HG03432 (cell line): Measurements from ENCODE around the gene MYCN.
"Not testable (repeated sequence)": the region's sequence is repeated elsewhere in the genome, so short reads cannot be mapped to it uniquely, and the experiment has no call there.

Experiments
- ATAC-seq: cut with Tn5 transposase; IDR thresholded peaks from one replicate; pipeline ENCODE4 v1.9.1; 2021; ENCODE audit warnings: mild to moderate bottlenecking, moderate library complexity; ENCODE audit not compliant: unreplicated experiment

The MYCN gene

GRCh38 chr2:15907461-15908324 lies 32.7 kb upstream of the MYCN start:
- ATAC-seq: no peak

GRCh38 chr2:15908371-15908770 lies 32.0 kb upstream of the MYCN start:
- no peak for ATAC-seq

GRCh38 chr2:15909157-15909556 lies 31.2 kb upstream of the MYCN start:
- no peak for ATAC-seq

GRCh38 chr2:15909736-15910135 lies 30.6 kb upstream of the MYCN start:
- ATAC-seq: no peak

GRCh38 chr2:15911270-15911669 lies 29.1 kb upstream of the MYCN start:
- not testable (repeated sequence) for ATAC-seq

- no peak for ATAC-seq
Measured at GRCh38 chr2:15911686-15912085, 28.7 kb upstream of the MYCN start.

- ATAC-seq: no peak
Measured at GRCh38 chr2:15912203-15912602, 28.1 kb upstream of the MYCN start.

GRCh38 chr2:15913146-15913545 lies 27.2 kb upstream of the MYCN start:
- no peak for ATAC-seq

- ATAC-seq: no peak
Measured at GRCh38 chr2:15914596-15915385, 25.6 kb upstream of the MYCN start.

- ATAC-seq: not testable (repeated sequence)
Measured at GRCh38 chr2:15915546-15915945, 24.8 kb upstream of the MYCN start.

GRCh38 chr2:15916336-15916735 lies 24.0 kb upstream of the MYCN start:
- no peak for ATAC-seq

- ATAC-seq: no peak
Measured at GRCh38 chr2:15918761-15919356, 21.5 kb upstream of the MYCN start.

GRCh38 chr2:15919716-15920434 lies 20.5 kb upstream of the MYCN start:
- no peak for ATAC-seq

GRCh38 chr2:15920696-15921095 lies 19.7 kb upstream of the MYCN start:
- no peak for ATAC-seq

GRCh38 chr2:15923597-15923996 lies 16.8 kb upstream of the MYCN start:
- ATAC-seq: no peak

GRCh38 chr2:15925819-15926218 lies 14.5 kb upstream of the MYCN start:
- ATAC-seq: no peak

GRCh38 chr2:15926252-15926651 lies 14.1 kb upstream of the MYCN start:
- no peak for ATAC-seq

GRCh38 chr2:15927551-15928218 lies 12.7 kb upstream of the MYCN start:
- ATAC-seq: no peak

- not testable (repeated sequence) for ATAC-seq
Measured at GRCh38 chr2:15929008-15929407, 11.3 kb upstream of the MYCN start.

GRCh38 chr2:15929861-15930260 lies 10.5 kb upstream of the MYCN start:
- no peak for ATAC-seq
